RKO (cell line): ENCODE results near the gene HELZ.
"Not testable (repeated sequence)": the region's sequence is repeated elsewhere in the genome, so short reads cannot be mapped to it uniquely, and the experiment has no call there.

Experiments used
- DNase-seq: peaks from one replicate; pipeline ENCODE4 v3.0.0-alpha.2; 2016; ENCODE audit warnings: low spot score

HELZ gene

GRCh38 chr17:67245073-67245693 lies at the start of gene HELZ:
Gene HELZ, minus strand, starts transcription at chr17:67245196. Its CDS starts 26,392 bp downstream, at chr17:67218804.
- DNase-seq: peak; percentile 89

DNA sequence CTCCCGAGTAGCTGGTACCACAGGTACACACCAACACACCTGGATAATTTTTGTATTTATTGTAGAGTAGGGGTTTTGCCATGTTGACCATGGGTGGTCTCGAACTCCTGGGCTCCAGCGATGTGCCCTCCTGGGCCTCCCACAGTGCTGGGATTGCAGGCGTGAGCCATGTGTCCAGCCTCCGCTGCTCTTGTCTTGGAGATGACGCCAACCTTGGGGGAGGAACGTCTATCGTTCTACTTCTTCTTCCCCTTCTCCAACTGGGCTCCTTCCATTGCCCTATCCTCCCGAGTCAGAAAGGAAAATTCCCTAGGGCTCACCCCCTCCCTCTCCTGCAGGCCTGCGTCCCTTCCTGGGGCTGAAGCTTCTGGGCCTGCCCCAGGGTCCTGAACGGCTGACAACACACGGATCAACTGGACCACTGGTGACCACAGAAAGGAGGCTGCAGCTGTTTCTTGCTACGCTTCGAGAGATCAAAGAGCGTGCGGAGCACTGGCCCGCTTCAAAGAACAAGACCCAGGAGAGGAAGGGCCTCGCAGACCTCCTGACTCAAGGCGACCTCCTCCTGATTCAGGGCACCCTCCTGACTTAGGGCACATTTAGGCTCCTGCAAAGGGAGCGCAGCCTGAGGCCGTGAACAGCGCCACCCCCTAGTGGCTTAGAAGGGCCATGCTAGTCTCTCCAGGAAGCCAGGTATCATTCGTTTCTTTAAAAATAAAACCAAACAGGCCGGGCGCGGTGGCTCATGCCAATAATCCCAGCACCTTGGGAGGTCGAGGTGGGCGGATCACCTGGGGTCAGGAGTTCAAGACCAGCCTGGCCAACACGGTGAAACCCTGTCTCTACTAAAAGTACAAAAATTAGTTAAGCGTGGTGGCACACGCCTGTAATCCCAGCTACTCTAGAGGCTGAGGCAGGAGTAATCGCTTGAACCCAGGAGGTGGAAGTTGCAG lies 48.5 kb upstream of the HELZ start:
- peak; percentile 13 for DNase-seq

DNA sequence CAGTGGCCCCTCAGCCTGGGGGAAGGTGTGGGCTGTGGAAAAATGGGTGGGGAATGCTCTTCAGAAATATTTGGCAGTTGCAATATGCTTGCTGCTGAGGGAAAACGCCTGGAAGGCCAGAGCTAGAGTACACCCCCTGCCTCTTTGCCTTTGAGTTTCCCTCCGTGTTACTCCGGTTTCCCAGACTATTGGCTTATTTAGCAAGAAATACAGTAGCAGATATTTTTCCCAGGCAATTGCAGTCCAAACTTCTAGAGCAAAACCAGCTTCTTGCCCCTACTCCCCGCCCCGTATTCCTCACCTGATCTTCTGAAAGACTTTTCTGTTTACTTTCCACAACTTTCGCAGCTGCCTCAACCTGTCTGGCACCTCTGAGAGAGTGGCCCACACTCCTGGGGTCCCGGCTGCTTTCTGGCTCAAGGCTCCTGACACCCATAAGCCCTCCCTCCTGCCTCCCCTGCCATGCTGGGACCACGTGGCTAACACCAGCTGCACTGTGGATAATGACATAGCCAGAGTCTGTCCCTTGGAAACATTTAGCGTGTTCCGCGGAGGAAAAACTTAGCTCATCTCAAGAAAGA lies 45.8 kb upstream of the HELZ start:
- no peak for DNase-seq

DNA sequence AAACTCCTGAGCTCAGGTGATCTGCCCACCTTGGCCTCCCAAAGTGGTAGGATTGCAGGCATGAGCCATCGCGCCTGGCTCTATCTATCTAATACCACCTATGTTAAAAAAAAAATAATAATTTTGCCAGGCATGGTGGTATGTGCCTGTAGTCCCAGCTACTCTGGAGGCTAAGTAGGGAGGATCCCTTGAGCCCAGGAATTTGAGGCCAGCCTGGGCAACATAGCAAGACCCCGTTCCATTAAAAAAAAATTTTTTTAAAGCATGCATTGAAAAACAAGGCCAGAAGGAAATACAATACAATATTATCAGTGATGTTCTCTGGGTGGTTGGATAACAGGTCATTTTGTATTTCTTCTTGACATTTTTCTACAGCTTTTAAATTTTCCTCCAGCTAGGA lies 45.2 kb upstream of the HELZ start:
- DNase-seq: no peak

DNA sequence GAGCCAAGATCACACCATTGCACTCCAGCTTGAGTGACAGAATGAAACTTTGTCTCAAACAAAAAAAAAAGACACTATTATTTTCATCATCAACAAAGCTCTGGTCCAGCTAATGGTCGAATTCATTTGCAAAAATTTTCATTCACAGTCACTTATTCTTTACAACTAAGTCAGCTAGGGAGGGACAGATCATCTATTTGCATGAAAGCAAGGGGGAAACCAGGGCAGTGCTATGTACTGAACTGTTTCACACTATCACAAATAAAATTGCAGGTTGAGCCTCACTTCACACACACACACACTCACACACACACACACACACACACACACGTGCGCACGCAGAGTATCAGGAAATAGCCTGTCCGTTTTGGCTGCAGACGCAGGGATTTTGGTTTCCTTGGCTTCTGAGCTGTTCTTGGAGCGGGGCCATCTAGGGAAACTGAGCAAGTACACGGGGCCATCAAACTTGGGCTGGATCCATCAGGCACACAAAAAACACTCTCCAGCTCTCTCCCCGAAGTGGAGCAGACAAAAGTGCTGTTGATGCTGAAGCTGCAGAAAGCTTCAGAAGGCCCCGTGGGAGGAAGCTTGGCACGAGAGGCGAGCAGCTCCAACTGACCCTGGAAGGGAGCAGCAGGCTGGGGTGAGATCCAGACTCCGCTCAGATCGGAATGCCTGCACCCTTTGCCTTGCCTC lies 44.3 kb upstream of the HELZ start:
- DNase-seq: no peak

GRCh38 chr17:67286826-67287225 lies 41.8 kb upstream of the HELZ start:
- not testable (repeated sequence) for DNase-seq

DNA sequence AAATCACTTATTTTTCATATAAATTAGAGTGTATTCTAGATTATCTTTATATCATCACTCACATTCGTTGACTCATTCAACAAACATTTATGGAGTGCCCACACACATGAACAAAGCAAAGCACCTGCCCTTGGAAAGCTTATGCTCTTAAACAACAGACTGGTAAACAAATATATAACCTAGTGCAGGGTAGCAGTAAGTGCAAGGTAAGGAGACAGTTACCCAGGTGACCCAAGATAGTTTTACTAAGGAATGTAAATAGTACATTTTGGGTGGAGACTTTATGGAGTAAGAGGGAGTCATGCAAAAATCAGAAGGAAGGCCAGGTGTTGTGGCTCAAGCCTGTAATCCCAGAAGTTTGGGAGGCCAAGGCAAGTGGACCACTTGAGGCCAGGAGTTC lies 40.4 kb upstream of the HELZ start:
- DNase-seq: peak; percentile 12

DNA sequence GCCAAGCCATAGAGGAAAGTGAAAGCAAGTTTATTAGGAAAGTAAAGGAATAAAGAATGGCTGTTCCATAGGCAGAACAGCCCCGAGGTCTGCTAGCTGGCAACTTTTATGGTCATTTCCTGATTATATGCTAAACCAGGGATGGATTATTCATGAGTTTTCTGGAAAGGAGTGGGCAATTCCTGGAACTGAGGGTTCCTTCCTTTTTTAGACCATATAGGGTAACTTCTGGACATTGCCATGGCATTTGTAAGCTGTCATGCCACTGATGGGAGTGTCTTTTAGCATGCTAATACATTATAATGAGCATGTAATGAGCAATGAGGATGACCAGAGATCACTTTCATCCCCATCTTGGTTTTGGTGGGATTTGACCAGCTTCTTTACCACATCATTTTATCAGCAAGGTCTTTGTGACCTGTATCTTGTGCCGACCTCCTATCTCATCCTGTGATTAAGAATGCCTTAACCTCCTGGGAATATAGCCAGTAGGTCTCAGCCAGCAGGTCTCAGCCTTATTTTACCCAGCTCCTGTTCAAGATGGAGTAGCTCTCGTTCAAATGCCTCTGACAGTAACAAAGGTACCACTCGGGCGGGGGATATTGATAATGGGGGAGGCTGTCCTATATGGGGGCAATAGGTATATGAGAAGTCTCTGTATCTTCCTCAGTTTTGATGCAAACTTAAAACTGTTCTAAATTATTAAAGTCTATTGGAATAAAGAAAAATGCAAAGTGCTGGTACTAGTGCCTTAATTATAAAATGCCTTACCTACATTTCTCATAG lies 38.9 kb upstream of the HELZ start:
- DNase-seq: no peak

DNA sequence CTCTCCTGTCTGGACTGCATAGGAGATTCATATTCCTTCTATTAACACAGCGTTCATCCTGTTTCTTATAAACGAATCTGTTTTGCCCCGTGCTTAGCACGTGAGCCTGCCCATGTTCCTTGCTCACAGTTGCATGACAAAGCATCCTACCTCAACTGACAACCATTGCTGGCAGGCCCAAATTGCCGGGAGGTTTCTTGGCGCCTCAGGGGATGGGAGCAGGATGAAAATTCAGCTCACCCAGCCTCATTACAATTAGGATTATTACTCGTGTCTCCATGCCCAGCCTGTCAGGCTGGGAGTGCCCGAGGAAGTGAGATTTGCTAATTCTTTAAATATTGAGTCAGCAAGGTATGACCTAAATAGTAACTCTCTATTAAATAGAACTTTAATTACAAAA lies 36.7 kb upstream of the HELZ start:
- no peak for DNase-seq

GRCh38 chr17:67281053-67281452 lies 36.1 kb upstream of the HELZ start:
- no peak for DNase-seq

- no peak for DNase-seq
These were observed 35.3 kb upstream of the HELZ start for GRCh38 chr17:67280279-67280678.

- no peak for DNase-seq
These were observed 34.1 kb upstream of the HELZ start for GRCh38 chr17:67279115-67279514.

DNA sequence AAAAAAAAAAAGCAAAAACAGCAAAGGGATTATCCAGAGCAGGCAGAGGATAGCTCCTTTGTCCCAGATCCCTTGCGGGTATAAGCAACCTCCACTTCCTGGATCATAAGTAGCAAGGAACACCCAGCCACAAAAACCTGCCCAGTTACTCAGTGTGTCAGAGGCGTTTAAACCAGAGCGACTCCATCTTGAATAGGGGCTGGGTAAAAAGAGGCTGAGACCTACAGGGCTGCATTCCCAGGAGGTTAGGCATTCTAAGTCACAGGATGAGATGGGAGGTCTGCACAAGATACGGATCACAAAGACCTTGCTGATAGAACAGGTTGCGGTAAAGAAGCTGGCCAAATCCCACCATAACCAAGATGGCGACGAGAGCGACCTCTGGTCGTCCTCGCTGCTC lies 33.4 kb upstream of the HELZ start:
- no peak for DNase-seq

DNA sequence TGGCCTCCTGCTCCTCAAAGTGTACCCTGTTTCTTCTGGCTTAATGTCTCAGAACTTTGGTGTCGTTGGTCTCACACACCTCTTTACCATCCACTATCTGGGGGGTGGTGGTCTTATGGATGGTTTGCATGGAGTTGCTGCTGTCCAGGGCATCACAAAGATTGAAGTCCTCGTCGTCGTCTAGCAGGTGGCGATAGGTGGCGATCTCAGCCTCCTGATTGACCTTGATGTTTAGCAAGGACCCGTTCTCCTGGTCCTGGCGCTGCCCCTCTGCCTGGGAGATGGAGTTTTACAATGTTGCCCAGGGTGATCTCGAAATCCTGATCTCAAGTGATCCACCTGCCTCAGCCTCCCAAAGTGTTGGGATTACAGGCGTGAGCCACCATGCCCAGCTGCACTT lies 31.1 kb upstream of the HELZ start:
- no peak for DNase-seq

DNA sequence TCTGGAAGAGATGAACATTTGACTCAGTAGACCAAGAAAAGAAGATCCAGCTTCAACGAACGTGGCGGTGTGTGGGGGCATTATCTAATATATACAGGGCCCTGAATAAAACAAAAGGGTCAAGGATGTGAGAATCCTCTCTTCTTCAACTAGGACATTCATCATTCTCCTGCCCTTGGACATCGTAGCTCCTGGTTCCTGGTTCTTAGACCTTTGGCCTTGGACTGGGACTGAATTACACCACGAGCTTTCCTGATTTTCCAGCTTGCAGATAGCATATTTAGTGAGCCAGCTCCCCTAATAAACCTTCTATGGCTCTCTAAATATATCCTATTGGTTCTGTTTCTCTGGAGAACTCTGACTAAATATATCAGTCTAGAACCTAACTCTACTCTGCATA lies 29.5 kb upstream of the HELZ start:
- no peak for DNase-seq

DNA sequence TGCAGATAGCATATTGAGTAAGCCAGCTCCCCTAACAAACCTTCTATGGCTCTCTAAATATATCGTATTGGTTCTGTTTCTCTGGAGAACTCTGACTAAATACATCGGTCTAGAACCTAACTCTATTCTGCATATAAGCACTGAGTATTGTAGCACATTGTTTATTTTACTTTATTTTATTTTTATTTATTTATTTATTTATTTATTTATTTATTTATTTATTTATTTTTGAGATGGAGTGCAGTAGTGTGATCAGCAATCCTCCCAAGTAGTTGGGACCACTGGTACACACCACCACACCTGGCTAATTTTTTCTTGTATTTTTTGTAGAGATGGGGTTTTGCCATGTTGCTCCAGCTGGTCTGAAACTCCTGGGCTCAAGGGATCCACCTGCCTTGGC lies 28.9 kb upstream of the HELZ start:
- no peak for DNase-seq

DNA sequence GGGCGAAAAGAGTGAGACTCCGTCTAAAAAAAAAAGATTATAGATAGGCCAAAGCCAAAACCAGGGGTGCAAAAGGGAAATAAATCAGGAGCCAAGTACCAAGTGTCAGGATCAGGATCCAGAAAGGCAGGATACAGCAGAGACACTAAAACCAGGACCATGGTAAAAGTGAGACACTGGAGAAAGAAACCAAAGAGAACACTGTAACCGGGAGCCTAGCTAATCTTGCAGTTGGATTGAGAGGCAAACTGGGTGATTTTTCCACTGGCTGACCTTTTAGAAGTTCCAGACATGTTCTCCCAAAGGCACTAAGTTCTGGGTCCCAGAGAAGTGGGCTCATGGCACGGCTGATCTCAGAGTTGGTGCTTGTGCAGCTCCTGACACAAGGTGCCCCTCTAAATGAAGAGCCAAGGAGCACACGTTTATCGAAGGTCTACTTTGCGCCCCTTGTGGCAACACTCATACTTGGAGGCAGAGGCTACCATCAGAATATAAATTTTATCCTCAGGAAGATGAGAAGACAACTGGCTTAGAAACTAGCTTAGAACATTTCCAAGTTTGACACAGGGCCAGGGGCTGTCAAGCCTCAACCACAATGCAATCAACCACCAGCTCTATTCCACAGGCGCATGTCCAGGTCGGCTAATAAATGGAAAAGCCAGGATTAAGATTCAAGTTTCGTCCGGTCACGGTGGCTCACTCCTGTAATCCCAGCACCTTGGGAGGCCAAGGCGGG lies 27.5 kb upstream of the HELZ start:
- no peak for DNase-seq

- DNase-seq: not testable (repeated sequence)
These were observed 26.2 kb upstream of the HELZ start for GRCh38 chr17:67271187-67271586.

DNA sequence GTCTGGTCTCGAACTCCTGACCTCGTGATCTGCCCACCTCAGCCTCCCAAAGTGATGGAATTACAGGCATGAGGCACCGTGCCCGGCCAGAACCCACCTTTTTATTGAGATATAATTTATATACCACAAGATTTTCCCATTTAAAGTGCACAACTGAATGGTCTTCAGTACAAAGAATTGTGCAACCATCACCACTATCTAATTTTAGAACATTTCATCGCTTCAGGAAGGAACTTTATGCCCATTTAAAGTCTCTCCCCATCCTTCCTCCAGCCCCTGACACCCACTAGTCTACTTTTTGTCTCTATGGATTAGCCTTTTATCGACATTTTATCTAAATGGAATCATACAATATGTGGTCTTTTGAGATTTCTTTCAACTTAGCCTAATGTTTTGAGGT lies 25.4 kb upstream of the HELZ start:
- DNase-seq: no peak

- no peak for DNase-seq
These were observed 21.5 kb upstream of the HELZ start for GRCh38 chr17:67266496-67266895.

DNA sequence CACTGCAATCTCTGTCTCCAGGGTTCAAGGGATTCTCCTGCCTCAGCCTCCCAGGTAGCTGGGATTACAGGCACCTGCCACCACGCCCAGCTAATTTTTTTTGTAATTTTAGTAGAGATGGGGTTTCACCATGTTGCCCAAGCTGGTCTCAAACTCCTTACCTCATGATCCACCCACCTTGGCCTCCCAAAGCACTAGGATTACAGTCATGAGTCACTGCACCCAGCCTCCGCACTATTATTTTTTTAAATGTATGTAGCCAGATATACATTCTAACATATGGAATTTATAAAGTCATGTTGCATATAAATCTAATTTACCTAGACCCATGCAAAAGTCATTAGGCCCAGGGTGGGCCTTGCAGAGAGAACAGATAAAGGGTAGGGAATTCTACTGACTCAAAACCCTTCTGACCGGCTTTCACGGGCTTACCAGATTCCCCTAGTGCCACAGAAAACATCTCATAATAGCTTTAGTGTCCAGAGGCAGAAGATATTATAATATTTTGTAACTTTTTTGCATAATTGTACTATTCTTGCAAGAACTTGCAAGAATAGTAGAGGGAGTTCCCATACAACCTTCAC lies 20.5 kb upstream of the HELZ start:
- DNase-seq: no peak
